Thyroid gland (tissue), 4 donors: ENCODE results near the gene DUSP5. TPM values are rescaled to one million over a fixed set of nuclear protein-coding genes. Genes with fewer than 3 reads are reported as not detected.
A peak's percentile ranks its signal among the peaks of the same experiment; 100 is the strongest.

Source experiments
- DNase-seq, 2 donors: peaks; one replicate each; pipeline ENCODE4 v3.0.0-alpha.2; 2019
- H3K27ac ChIP-seq, 3 donors: fragments of 200-600 bp; sonication (generic); 1 replicate in 2 of 3; 2 replicates in 1 of 3; pipeline ENCODE4 v1.5.1; 2016 to 2019; ENCODE audit warnings: mild to moderate bottlenecking in 1 of 3, moderate library complexity in 1 of 3
- H3K27me3 ChIP-seq: fragments of 200-600 bp; sonication (generic); one replicate; pipeline ENCODE4 v1.5.1; 2019
- H3K36me3 ChIP-seq, 2 donors: fragments of 200-600 bp; sonication (generic); one replicate each; pipeline ENCODE4 v1.5.1; 2016 to 2019
- H3K4me1 ChIP-seq, 2 donors: fragments of 200-600 bp; sonication (generic); one replicate each; pipeline ENCODE4 v1.5.1; 2017 to 2019
- H3K4me3 ChIP-seq, 3 donors: fragments of 200-600 bp; sonication (generic); replicated peaks in 1 of 3; 1 replicate in 2 of 3; 2 replicates in 1 of 3; pipeline ENCODE4 v1.5.1; 2016; ENCODE audit warnings: mild to moderate bottlenecking in 1 of 3
- H3K9me3 ChIP-seq: fragments of 200-600 bp; sonication (generic); one replicate; pipeline ENCODE4 v1.5.1; 2017
- CTCF ChIP-seq, 6 experiments: fragments of 200-600 bp in 3 of 6; fragments of 450-650 bp in 3 of 6; sonication (generic) in 3 of 6; IDR thresholded peaks; one replicate each; pipeline ENCODE4 v1.5.1; 2016 to 2019; ENCODE audit warnings: antibody characterized with exemption in 6 of 6, mild to moderate bottlenecking in 2 of 6, inconsistent platforms in 1 of 6, moderate library complexity in 1 of 6
- POLR2A ChIP-seq, 2 donors: fragments of 450-650 bp; IDR thresholded peaks; one replicate each; pipeline ENCODE4 v1.6.1; 2017; ENCODE audit warnings: antibody characterized with exemption in 2 of 2, mild to moderate bottlenecking in 2 of 2, moderate library complexity in 1 of 2
- WGBS, 2 donors: methylation state at CpG; one replicate each; pipeline ENCODE4 v1.1.5; 2017; 5-methylcytosine and 5-hydroxymethylcytosine counted together
- intact Hi-C: fragments of 100-400 bp; cut with DNase I; formaldehyde crosslinking; loops from one replicate; pipeline ENCODE4 v1.15.1; 2023
- total RNA-seq, 4 donors: library from RNA; depleted of rRNA; stranded (reverse); fragments of >200 nt; gene quantifications; one replicate each; pipeline ENCODE4 v1.2.3, GENCODE V29; 2016

Gene DUSP5
- total RNA-seq, 4 donors from 2014 or later = 2.1 to 14.2 (median 7.1) TPM

GRCh38 chr10:110556296-110556695 is 58.6 kb downstream of the DUSP5 start:
- Histone ChIP-seq H3K36me3 (no peaks in the 10 kb centered on the region), H3K4me3 (no peak overlapping the region), H3K4me1 (no peaks in the 10 kb centered on the region), H3K9me3 (no peaks in the 10 kb centered on the region), H3K27me3 (no peaks in the 10 kb centered on the region), H3K27ac (no peak overlapping the region)
- intact Hi-C loops = no loop called here
- DNase-seq = no peak
- TF ChIP-seq CTCF (IDR thresholded peaks at IDR 0.05) (no peak), POLR2A (IDR thresholded peaks at IDR 0.05) (no peak)
- WGBS, 2 donors = 100% methylated on average over 1 of the region's 1 CpG

GRCh38 chr10:110556969-110557601 is 59.4 kb downstream of the DUSP5 start:
- DNase-seq = peak; percentile 24 to 32
- peak in 5 of 6 experiments; percentile 9 to 60 (median 28) for TF ChIP-seq CTCF (IDR thresholded peaks at IDR 0.05)
- TF ChIP-seq POLR2A (IDR thresholded peaks at IDR 0.05) = no peak
- Histone ChIP-seq H3K4me1 (no peaks in the 10 kb centered on the region), H3K27ac (no peak overlapping the region), H3K36me3 (no peaks in the 10 kb centered on the region), H3K4me3 (no peak overlapping the region), H3K9me3 (no peaks in the 10 kb centered on the region), H3K27me3 (no peaks in the 10 kb centered on the region)
- intact Hi-C loops = no loop called here
- 50 to 55% methylated on average over 9 of the region's 9 CpGs for WGBS, 2 donors

GRCh38 chr10:110558041-110558440 is 60.3 kb downstream of the DUSP5 start:
- H3K27me3 ChIP-seq = no peaks in the 10 kb centered on the region
- no peak for DNase-seq
- H3K4me1 ChIP-seq = no peaks in the 10 kb centered on the region
- H3K36me3 ChIP-seq = no peaks in the 10 kb centered on the region
- intact Hi-C loops = no loop called here
- no peak for TF ChIP-seq POLR2A (IDR thresholded peaks at IDR 0.05)
- TF ChIP-seq CTCF (IDR thresholded peaks at IDR 0.05) = no peak
- H3K27ac ChIP-seq = no peak overlapping the region
- no peak overlapping the region for H3K4me3 ChIP-seq
- H3K9me3 ChIP-seq = no peaks in the 10 kb centered on the region
- 79 to 80% methylated on average over 3 of the region's 3 CpGs for WGBS, 2 donors

GRCh38 chr10:110560012-110560411 is 62.3 kb downstream of the DUSP5 start:
- TF ChIP-seq CTCF (IDR thresholded peaks at IDR 0.05) = no peak
- 95 to 96% methylated on average over 8 of the region's 8 CpGs for WGBS, 2 donors
- no peaks in the 10 kb centered on the region for H3K36me3 ChIP-seq
- H3K9me3 ChIP-seq = no peaks in the 10 kb centered on the region
- H3K27ac ChIP-seq = no peak overlapping the region
- no peaks in the 10 kb centered on the region for H3K27me3 ChIP-seq
- intact Hi-C loops = no loop called here
- H3K4me3 ChIP-seq = no peak overlapping the region
- no peaks in the 10 kb centered on the region for H3K4me1 ChIP-seq
- DNase-seq = no peak

Other genes starting within 250 kb of the DUSP5 start
- 10 to 100 TPM; 12.3 to 16.3 (median 13.5) TPM for gene SMNDC1, start 193.0 kb upstream of the DUSP5 start, total RNA-seq
- gene SMC3, start 69.8 kb downstream of the DUSP5 start, total RNA-seq = 10 to 100 TPM; 28.5 to 38.2 (median 30.8) TPM
- gene RBM20, start 146.4 kb downstream of the DUSP5 start, total RNA-seq = 1 to 10 TPM in 3 of 4 donors, under 1 TPM in 1; 0.54 to 4.3 (median 1.5) TPM